ENCODE data around the gene ADSS2. TPM values are rescaled to one million over a fixed set of nuclear protein-coding genes. Genes with fewer than 3 reads are reported as not detected.

The ADSS2 gene
- polyA plus RNA-seq, 3 donors: 24.4 to 33.5 (median 26.3) TPM

- Histone ChIP-seq H3K4me2 (replicated peaks; ENCODE audit: extremely low read depth, low read length, poor library complexity, severe bottlenecking) (no peak overlapping the region), H3K4me1 (ENCODE audit: control insufficient read depth in 1 of 2, insufficient read depth in 2 of 2, low read length in 2 of 2) (no peaks in the 10 kb centered on the region), H3K4me3 (replicated peaks in 1 of 3; ENCODE audit: low read depth in 2 of 3, low read length in 3 of 3) (no peak overlapping the region), H3K9me3 (replicated peaks in 1 of 2; ENCODE audit: control insufficient read depth in 1 of 2, insufficient read depth in 1 of 2, low read length in 2 of 2) (no peaks in the 10 kb centered on the region), H3K27ac (ENCODE audit: low read depth in 1 of 2, low read length in 2 of 2) (no peak overlapping the region), H3K36me3 (replicated peaks in 1 of 2; ENCODE audit: control insufficient read depth in 1 of 2, insufficient read depth in 2 of 2, low read length in 2 of 2) (no peaks in the 10 kb centered on the region), H4K20me1 (ENCODE audit: insufficient read depth, low read length) (no peaks in the 10 kb centered on the region), H3K9ac (ENCODE audit: insufficient read depth, low read length, poor library complexity, severe bottlenecking) (no peak overlapping the region), H2AFZ (ENCODE audit: insufficient read depth, low read depth, low read length, poor library complexity, severe bottlenecking) (no peak overlapping the region), H3K27me3 (ENCODE audit: control insufficient read depth in 2 of 2, insufficient read depth in 2 of 2, low read length in 2 of 2) (no peaks in the 10 kb centered on the region), H3K79me2 (ENCODE audit: insufficient read depth, low read length) (no peaks in the 10 kb centered on the region)
- WGBS (ENCODE audit: insufficient coverage): no CpG with 5 or more reads among the region's 1 CpG
- no peak for DNase-seq
- no peaks in the 10 kb centered on the region for H3K36me3 Mint-ChIP-seq
- H3K4me3 Mint-ChIP-seq: no peak overlapping the region
- H3K27ac Mint-ChIP-seq: no peak overlapping the region
- intact Hi-C loops (cut with micrococcal nuclease): no loop called here
- peaks cover 3% of the 10 kb centered on the region for H3K4me1 Mint-ChIP-seq
- H3K9me3 Mint-ChIP-seq: peaks cover 0 to 4% (median 1%) of the 10 kb centered on the region in 7 donors
- H3K27me3 Mint-ChIP-seq (ENCODE audit: low read depth in 3 of 3): peaks cover 0 to 1% (median 0%) of the 10 kb centered on the region in 3 donors
- TF ChIP-seq, protein P1, sequence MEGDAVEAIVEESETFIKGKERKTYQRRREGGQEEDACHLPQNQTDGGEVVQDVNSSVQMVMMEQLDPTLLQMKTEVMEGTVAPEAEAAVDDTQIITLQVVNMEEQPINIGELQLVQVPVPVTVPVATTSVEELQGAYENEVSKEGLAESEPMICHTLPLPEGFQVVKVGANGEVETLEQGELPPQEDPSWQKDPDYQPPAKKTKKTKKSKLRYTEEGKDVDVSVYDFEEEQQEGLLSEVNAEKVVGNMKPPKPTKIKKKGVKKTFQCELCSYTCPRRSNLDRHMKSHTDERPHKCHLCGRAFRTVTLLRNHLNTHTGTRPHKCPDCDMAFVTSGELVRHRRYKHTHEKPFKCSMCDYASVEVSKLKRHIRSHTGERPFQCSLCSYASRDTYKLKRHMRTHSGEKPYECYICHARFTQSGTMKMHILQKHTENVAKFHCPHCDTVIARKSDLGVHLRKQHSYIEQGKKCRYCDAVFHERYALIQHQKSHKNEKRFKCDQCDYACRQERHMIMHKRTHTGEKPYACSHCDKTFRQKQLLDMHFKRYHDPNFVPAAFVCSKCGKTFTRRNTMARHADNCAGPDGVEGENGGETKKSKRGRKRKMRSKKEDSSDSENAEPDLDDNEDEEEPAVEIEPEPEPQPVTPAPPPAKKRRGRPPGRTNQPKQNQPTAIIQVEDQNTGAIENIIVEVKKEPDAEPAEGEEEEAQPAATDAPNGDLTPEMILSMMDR (IDR thresholded peaks at IDR 0.05): no peak
These were observed 65.1 kb downstream of the ADSS2 start for GRCh38 chr1:244386595-244386994.

DNA sequence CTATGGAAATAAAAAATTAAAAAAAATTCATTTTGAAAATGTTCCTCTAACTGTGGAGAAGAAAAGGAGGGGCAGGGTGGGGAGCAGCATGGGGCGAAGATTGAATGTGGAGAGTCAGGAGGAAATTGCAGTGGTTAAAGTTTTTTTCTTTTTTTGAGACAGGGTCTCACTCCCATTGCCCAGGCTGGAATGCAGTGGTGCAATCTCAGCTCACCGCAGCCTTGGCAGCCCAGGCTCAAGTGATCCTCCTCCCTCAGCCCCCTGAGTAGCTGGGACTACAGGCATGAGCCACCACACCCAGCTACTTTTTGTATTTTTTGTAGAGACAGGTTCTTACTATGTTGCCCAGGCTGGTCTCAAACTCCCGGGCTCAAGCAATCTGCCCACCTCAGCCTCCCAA lies 67.6 kb downstream of the ADSS2 start:
- H3K36me3 ChIP-seq (replicated peaks in 1 of 2; ENCODE audit: control insufficient read depth in 1 of 2, insufficient read depth in 2 of 2, low read length in 2 of 2): no peaks in the 10 kb centered on the region
- H3K27me3 ChIP-seq (ENCODE audit: control insufficient read depth in 2 of 2, insufficient read depth in 2 of 2, low read length in 2 of 2): no peaks in the 10 kb centered on the region
- 94% methylated on average over 2 of the region's 3 CpGs for WGBS (ENCODE audit: insufficient coverage)
- intact Hi-C loops (cut with micrococcal nuclease): no loop called here
- TF ChIP-seq, protein P1 (IDR thresholded peaks at IDR 0.05): no peak
- H3K9ac ChIP-seq (ENCODE audit: insufficient read depth, low read length, poor library complexity, severe bottlenecking): no peak overlapping the region
- peaks cover 0 to 1% (median 0%) of the 10 kb centered on the region in 3 donors for H3K27me3 Mint-ChIP-seq (ENCODE audit: low read depth in 3 of 3)
- no peak overlapping the region for H3K27ac Mint-ChIP-seq
- no peak for DNase-seq
- no peaks in the 10 kb centered on the region for H3K36me3 Mint-ChIP-seq
- no peaks in the 10 kb centered on the region for H4K20me1 ChIP-seq (ENCODE audit: insufficient read depth, low read length)
- no peaks in the 10 kb centered on the region for H3K4me1 ChIP-seq (ENCODE audit: control insufficient read depth in 1 of 2, insufficient read depth in 2 of 2, low read length in 2 of 2)
- no peaks in the 10 kb centered on the region for H3K79me2 ChIP-seq (ENCODE audit: insufficient read depth, low read length)
- peaks cover 0 to 3% (median 1%) of the 10 kb centered on the region in 7 donors for H3K9me3 Mint-ChIP-seq
- no peaks in the 10 kb centered on the region for H3K9me3 ChIP-seq (replicated peaks in 1 of 2; ENCODE audit: control insufficient read depth in 1 of 2, insufficient read depth in 1 of 2, low read length in 2 of 2)
- H3K4me3 Mint-ChIP-seq: no peak overlapping the region
- H2AFZ ChIP-seq (ENCODE audit: insufficient read depth, low read depth, low read length, poor library complexity, severe bottlenecking): no peak overlapping the region
- H3K4me2 ChIP-seq (replicated peaks; ENCODE audit: extremely low read depth, low read length, poor library complexity, severe bottlenecking): no peak overlapping the region
- H3K4me3 ChIP-seq (replicated peaks in 1 of 3; ENCODE audit: low read depth in 2 of 3, low read length in 3 of 3): no peak overlapping the region
- H3K4me1 Mint-ChIP-seq: peaks cover 3% of the 10 kb centered on the region
- no peak overlapping the region for H3K27ac ChIP-seq (ENCODE audit: low read depth in 1 of 2, low read length in 2 of 2)

All from CD14-positive monocyte (primary cell).